ENCODE results near the gene MKNK2. TPM values are rescaled to one million over a fixed set of nuclear protein-coding genes. Genes with fewer than 3 reads are reported as not detected.

The MKNK2 gene
- total and polyA plus RNA-seq, 2 of the 13 experiments (the other 11 are each of a cell fraction or from before 2014, with no cell fraction given): 44.9 to 112 TPM

GRCh38 chr19:2048104-2048958 lies 2.7 kb downstream of the MKNK2 start (continued):
- TF ChIP-seq MXI1 (IDR thresholded peaks at IDR 0.05; ENCODE audit: borderline replicate concordance, low read depth, low read length): no peak; the same call in 2 of the 3 replicates
- TF ChIP-seq ZNF784 (CRISPR knock-in tag; IDR thresholded peaks at IDR 0.05; ENCODE audit: borderline replicate concordance): 0 out of 2 replicates have a peak, but pooled peaks have one; percentile 50
- no peak for TF ChIP-seq BCL3 (CRISPR knock-in tag; IDR thresholded peaks at IDR 0.05)
- no peak for TF ChIP-seq MZF1 (CRISPR knock-in tag; IDR thresholded peaks at IDR 0.05; ENCODE audit: borderline replicate concordance)
- TF ChIP-seq STAT6 (CRISPR knock-in tag; IDR thresholded peaks at IDR 0.05; ENCODE audit: borderline replicate concordance): no peak
- TF ChIP-seq TCF12 (IDR thresholded peaks at IDR 0.05): no peak
- TF ChIP-seq TCF12 (CRISPR knock-in tag; IDR thresholded peaks at IDR 0.05): no peak
- no peak for TF ChIP-seq ZNF430 (CRISPR knock-in tag; IDR thresholded peaks at IDR 0.05)

All from HepG2 (cell line).